ENCODE data around the gene MICOS13.
"Not testable (repeated sequence)": the region's sequence is repeated elsewhere in the genome, so short reads cannot be mapped to it uniquely, and the experiment has no call there.

Gene MICOS13

GRCh38 chr19:5680437-5681368 is at the start of gene MICOS13, which contains the start of gene HSD11B1L:
Gene MICOS13 (minus strand): TSS chr19:5680516. CDS start chr19:5680486, 30 bp downstream.
Gene HSD11B1L (plus strand): TSS chr19:5681027. CDS start chr19:5684833, 3,806 bp downstream.
- DNase-seq (ENCODE audit: low read depth), result peak; percentile 96

GRCh38 chr19:5727453-5728050 is 47.2 kb upstream of the MICOS13 start:
- DNase-seq (ENCODE audit: low read depth), result no peak

- DNase-seq (ENCODE audit: low read depth), result peak; percentile 96
Measured at GRCh38 chr19:5719961-5720790, 39.9 kb upstream of the MICOS13 start, which contains the start of the genes CATSPERD and LONP1. Gene CATSPERD (plus strand): TSS chr19:5720637. CDS start chr19:5720738, 101 bp downstream. Gene LONP1 (minus strand): TSS chr19:5720146. CDS start chr19:5720132, 14 bp downstream.

- peak; percentile 13 for DNase-seq (ENCODE audit: low read depth)
Measured at GRCh38 chr19:5719274-5719960, 39.1 kb upstream of the MICOS13 start.

- DNase-seq (ENCODE audit: low read depth), result no peak
Measured at GRCh38 chr19:5718579-5719273, 38.4 kb upstream of the MICOS13 start.

GRCh38 chr19:5718037-5718578 is 37.8 kb upstream of the MICOS13 start:
- no peak for DNase-seq (ENCODE audit: low read depth)

GRCh38 chr19:5717215-5717935 is 37.1 kb upstream of the MICOS13 start:
- DNase-seq (ENCODE audit: low read depth), result no peak

GRCh38 chr19:5714816-5715215 is 34.5 kb upstream of the MICOS13 start:
- no peak for DNase-seq (ENCODE audit: low read depth)

- DNase-seq (ENCODE audit: low read depth), result no peak
Measured at GRCh38 chr19:5713228-5713627, 32.9 kb upstream of the MICOS13 start.

- no peak for DNase-seq (ENCODE audit: low read depth)
Measured at GRCh38 chr19:5711713-5712161, 31.4 kb upstream of the MICOS13 start.

GRCh38 chr19:5711025-5711424 is 30.7 kb upstream of the MICOS13 start:
- no peak for DNase-seq (ENCODE audit: low read depth)

- no peak for DNase-seq (ENCODE audit: low read depth)
Measured at GRCh38 chr19:5707576-5708575, 27.6 kb upstream of the MICOS13 start.

- no peak for DNase-seq (ENCODE audit: low read depth)
Measured at GRCh38 chr19:5706876-5707573, 26.7 kb upstream of the MICOS13 start.

GRCh38 chr19:5705552-5705951 is 25.2 kb upstream of the MICOS13 start:
- DNase-seq (ENCODE audit: low read depth), result no peak

- no peak for DNase-seq (ENCODE audit: low read depth)
Measured at GRCh38 chr19:5703819-5704818, 23.8 kb upstream of the MICOS13 start.

GRCh38 chr19:5702053-5702410 is 21.7 kb upstream of the MICOS13 start:
- not testable (repeated sequence) for DNase-seq (ENCODE audit: low read depth)

All from stimulated activated CD8-positive, alpha-beta memory T cell treated with anti-CD3 and anti-CD28 coated beads, Interleukin-12 subunit alpha, Interleukin-12 subunit beta, amount 100 ng/mL, for 1 hour (primary cell).